Right cardiac atrium (tissue), 5 donors: ENCODE measurements around the gene SMIM12. TPM values are rescaled to one million over a fixed set of nuclear protein-coding genes. Genes with fewer than 3 reads are reported as not detected.

Source experiments
- ATAC-seq, 2 donors: fragments of 200-7000 bp; cut with Tn5 transposase; one replicate each; pipeline versions ENCODE4 v1.8.0 to v1.9.1; 2020; ENCODE audit warnings: moderate library complexity in 2 of 2, mild to moderate bottlenecking in 1 of 2
- DNase-seq, 3 donors: peaks; one replicate each; pipeline ENCODE4 v3.0.0-alpha.2; 2020
- H3K27ac ChIP-seq: one replicate; pipeline ENCODE4 v1.5.1; 2013; ENCODE audit warnings: mild to moderate bottlenecking, low read length, control low read depth, moderate library complexity
- H3K27me3 ChIP-seq: one replicate; pipeline ENCODE4 v1.6.1; 2013; ENCODE audit not compliant: control insufficient read depth, insufficient read depth
- H3K4me1 ChIP-seq: one replicate; pipeline ENCODE4 v1.6.1; 2013; ENCODE audit warnings: low read length; ENCODE audit not compliant: control insufficient read depth, insufficient read depth
- H3K4me3 ChIP-seq: one replicate; pipeline ENCODE4 v1.5.1; 2013; ENCODE audit warnings: low read length, control low read depth
- H3K9me3 ChIP-seq: one replicate; pipeline ENCODE4 v1.6.1; 2013; ENCODE audit warnings: low read length; ENCODE audit not compliant: control insufficient read depth
- WGBS: extraction: QIAGEN DNeasy Blood & Tissue Kit; methylation state at CpG from one replicate; pipeline ENCODE4 v1.1.7; 2013; 5-methylcytosine and 5-hydroxymethylcytosine counted together
- intact Hi-C, 4 donors: fragments of 100-400 bp; cut with DNase I; formaldehyde crosslinking; loops; one replicate each; pipeline versions ENCODE4 v1.11.0 to v1.14.0; 2022 to 2023
- polyA plus RNA-seq: library from polyadenylated mRNA; stranded (reverse); fragments of 200-250 nt; gene quantifications from one replicate; pipeline ENCODE4 v1.2.3, GENCODE V29; 2013
- total RNA-seq, 4 donors: library from RNA; stranded (reverse); fragmentation: NEBNext Ultra II Directional; extraction: Animal tissue kit (Norgen Biotek cat#: 25700); gene quantifications; one replicate each; pipeline ENCODE4 v1.2.1, GENCODE V29; 2021
- donor health status: healthy with polysubstance abuse.
- donor health status: DM: no; HTN: yes; CAD: no.
- donor health status: DM: no; HTN: no; CAD: no.
- donor health status: DM: no; HTN: yes; CAD: no; lungs with severe emphysema.
- donor health status: DM: yes; HTN: yes; CAD: no.

The SMIM12 gene
- total and polyA plus RNA-seq, 5 donors, result 35.3 to 58.7 (median 40.4) TPM

DNA sequence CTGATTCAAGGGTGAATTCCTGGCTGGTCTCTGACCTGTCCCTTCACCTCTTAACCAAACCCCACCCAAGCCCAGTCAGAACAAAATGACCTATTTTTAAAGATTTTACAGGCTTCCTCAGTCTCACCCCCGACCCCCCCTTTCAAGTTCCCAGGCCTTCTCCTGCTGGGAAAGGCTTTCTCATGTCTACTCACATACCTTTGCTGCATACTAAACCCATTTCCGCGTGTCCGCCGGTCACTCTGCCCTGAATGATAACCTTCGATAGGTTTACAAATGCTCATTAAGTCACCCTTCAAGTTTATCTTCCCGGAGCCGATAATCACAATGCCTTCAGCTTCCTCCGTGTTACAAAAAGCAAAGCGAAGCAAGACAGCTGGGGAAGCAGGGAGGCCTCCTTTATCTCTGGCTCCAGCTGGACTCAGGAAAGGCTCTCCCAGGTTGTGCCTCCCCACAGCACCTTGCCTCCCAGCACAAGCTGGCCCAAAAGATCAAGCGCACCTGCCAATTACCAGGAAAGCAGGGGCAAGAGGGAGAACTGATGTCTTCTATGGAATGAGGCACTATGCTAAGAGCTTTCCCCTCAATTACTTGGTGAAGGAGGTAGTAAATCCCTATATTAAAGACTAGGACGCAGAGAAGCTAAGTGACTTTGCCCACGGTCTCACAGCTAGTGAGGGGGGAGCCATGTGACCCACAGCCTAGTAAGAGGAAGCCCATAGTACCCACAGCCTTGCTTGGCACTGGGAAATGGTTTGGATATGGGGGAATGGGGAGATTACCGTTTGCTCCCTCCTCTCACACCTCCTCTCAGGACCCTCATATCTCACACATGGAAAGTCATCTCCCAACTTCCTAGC is 15.9 kb downstream of the SMIM12 start:
- Histone ChIP-seq H3K27me3 (no peaks in the 10 kb centered on the region), H3K4me3 (no peak overlapping the region), H3K4me1 (peaks cover 19% of the 10 kb centered on the region), H3K27ac (peak overlapping the region; percentile 43), H3K9me3 (no peaks in the 10 kb centered on the region)
- WGBS, result 44% methylated on average over 14 of the region's 14 CpGs
- intact Hi-C loops, result no loop called here
- DNase-seq (peak in 1 of 3 donors; percentile 73), ATAC-seq (peak; percentile 48 to 64)

DNA sequence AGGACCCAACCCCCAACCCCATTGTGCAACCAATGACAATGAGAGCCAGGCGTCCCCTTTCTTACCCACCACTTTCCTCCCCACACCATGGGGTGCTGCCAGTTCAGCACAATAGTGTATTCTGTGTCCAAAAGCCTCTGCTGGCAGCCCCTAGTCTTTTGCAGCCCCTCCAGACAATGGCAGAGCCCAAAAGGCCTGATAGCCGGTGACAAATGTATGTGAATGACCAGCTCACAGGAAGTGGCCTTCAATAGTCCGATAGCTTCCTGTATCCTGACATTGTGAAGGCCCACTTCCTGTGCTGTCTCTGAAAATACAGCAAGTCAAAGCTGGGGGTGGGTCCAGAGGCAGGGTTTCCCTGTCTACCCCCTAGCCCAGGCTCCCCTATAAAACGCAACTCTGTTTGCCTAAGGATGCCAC is 16.6 kb downstream of the SMIM12 start:
- Histone ChIP-seq H3K27ac (peak overlapping the region; percentile 73), H3K4me3 (no peak overlapping the region), H3K9me3 (no peaks in the 10 kb centered on the region), H3K27me3 (no peaks in the 10 kb centered on the region), H3K4me1 (peaks cover 19% of the 10 kb centered on the region)
- intact Hi-C loops, result no loop called here
- 61% methylated on average over 4 of the region's 4 CpGs for WGBS
- DNase-seq (no peak), ATAC-seq (peak; percentile 63)

DNA sequence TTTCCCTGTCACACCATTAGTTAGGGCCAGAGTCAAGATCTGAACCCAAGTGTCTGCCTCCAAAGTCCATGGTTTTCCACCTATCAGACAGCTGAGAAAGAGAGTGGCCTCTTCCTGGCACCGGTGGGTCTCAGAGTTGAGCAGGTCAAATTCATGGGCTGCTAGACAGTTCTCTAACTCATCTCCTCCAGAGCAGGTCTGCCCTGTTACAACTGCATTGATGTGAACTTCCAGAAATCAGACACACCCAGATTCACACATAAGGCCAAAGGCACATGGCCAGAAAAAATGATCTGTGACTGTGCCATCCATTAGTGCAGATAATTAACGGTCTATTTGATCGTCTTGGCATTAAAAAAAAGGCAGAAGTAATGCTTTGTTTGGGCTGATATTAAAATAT is 17.5 kb downstream of the SMIM12 start:
- H3K4me1 ChIP-seq, result peaks cover 19% of the 10 kb centered on the region
- no peak overlapping the region for H3K27ac ChIP-seq

DNA sequence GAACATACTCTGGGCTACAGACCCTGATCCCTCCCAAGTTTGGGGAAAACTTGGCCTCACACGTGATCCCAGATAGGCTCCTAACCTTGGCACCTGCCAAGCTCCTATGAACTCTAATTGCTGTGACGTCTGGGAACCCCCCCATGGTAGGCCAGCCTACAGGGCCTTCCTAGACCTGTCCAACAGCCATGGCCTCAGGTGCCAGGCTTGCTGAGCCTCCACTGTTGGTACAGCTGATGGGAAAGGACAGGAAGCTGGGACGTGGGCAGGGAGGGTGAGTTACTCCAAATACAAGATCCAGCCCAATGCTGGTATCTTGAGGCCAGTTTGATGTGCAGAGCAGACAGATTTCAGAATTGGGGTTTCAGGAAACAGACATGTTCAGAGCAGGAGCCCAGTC is 19.1 kb downstream of the SMIM12 start:
- Histone ChIP-seq H3K4me3 (no peak overlapping the region), H3K9me3 (no peaks in the 10 kb centered on the region), H3K27me3 (no peaks in the 10 kb centered on the region), H3K27ac (no peak overlapping the region), H3K4me1 (peaks cover 19% of the 10 kb centered on the region)
- DNase-seq, result no peak
- 90% methylated on average over 3 of the region's 3 CpGs for WGBS
- intact Hi-C loops, result no loop called here
- ATAC-seq, result no peak

More for the DNA sequence above, 17.5 kb downstream of the SMIM12 start:
- H3K27me3 ChIP-seq, result no peaks in the 10 kb centered on the region
- DNase-seq (no peak), ATAC-seq (no peak)
- H3K9me3 ChIP-seq, result no peaks in the 10 kb centered on the region
- H3K4me3 ChIP-seq, result no peak overlapping the region
- WGBS, result 51% methylated on average over 3 of the region's 3 CpGs
- intact Hi-C loops, result no loop called here

DNA sequence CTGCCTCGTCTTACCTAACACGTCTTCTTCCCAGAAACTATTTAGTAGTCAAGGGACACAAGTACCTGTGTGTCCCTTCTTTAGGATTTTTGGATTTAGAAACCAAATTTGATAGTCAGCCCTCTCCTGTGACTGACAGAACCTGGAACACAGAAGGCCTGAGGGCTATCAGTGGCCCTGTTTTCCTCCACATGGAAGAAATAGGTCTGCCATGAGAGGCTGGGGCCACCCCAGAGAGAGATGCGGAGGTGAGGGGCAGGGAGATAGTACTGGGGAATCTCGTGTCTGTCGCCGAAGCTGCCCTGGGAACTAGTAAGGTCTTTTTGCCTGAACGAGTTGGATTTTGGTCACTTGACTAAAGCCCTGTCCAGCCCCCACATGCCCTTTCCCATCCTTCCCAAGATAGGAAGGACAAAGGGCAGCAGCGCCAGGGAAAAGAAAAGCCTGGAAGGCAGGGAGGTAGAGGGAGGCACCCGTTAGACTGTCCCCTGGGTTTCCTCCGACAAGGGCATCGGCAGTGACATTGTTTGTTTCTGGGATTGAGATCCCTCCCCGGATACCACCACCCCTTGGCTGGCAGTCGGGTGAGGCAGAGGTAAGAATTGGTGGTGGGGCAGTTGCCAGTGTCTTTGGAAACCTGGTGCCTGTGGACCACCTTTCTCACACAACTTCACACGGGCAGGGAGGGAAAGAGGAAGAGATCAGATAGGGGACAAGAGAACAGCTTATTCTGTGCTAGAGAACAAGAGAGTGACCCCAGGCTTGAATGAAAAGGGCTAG is 19.8 kb downstream of the SMIM12 start:
- Histone ChIP-seq H3K27ac (no peak overlapping the region), H3K4me1 (peaks cover 16% of the 10 kb centered on the region), H3K9me3 (no peaks in the 10 kb centered on the region), H3K4me3 (no peak overlapping the region), H3K27me3 (no peaks in the 10 kb centered on the region)
- DNase-seq (no peak), ATAC-seq (no peak)
- 75% methylated on average over 14 of the region's 14 CpGs for whole genome bisulfite sequencing
- intact Hi-C loops, result no loop called here

DNA sequence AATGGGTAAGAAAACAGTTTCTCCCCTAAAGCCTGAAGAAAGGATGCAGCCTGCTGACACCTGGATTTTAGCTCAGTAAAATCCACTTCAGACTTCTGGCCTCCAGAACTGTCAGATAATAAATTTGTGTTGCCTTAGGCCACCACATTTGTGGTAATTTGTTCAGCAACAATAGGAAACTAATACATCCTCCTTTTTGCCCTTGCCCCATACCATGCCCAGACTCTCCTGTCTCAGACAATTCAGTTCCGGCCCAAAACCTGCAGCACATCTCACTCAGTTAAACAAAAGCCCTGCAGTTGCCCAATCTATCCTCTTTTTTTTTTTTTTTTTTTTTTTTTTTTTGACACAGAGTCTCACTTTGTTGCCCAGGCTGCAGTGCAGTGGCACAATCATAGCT is 25.8 kb downstream of the SMIM12 start:
- H3K4me1 ChIP-seq, result peaks cover 3% of the 10 kb centered on the region
- ATAC-seq (no peak), DNase-seq (no peak)
- no peak overlapping the region for H3K4me3 ChIP-seq
- H3K9me3 ChIP-seq, result no peaks in the 10 kb centered on the region
- intact Hi-C loops, result no loop called here
- no peak overlapping the region for H3K27ac ChIP-seq
- no peaks in the 10 kb centered on the region for H3K27me3 ChIP-seq
- WGBS, result 86% methylated on average over 1 of the region's 1 CpG

DNA sequence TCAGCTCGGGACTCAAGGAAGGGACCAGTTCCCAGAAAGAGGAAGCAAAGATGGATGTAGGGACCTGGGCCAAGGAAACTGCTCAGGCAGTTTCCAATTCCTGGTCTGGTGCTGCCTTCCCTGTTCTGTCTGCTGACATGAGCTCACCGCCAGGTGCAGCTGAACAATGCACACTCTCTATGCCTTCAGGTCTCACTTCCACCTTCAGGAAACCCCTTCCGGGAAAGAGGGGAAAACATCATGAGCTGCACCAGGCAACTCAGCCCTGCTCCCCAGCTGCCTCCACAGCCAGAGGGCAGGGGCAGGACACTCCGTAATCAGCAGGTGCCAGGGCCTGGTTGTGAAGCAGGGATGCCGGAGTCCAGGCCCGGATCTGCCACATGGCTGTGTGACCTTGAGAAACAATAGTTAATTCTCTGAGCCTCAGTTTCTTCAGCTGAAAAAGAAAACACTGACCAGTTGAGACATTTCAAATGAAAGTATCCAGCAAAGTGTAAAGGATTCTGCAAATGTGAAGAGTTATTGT is 27.8 kb downstream of the SMIM12 start:
- H3K4me1 ChIP-seq, result peaks cover 3% of the 10 kb centered on the region
- no peaks in the 10 kb centered on the region for H3K9me3 ChIP-seq
- intact Hi-C loops, result no loop called here
- no peaks in the 10 kb centered on the region for H3K27me3 ChIP-seq
- H3K4me3 ChIP-seq, result no peak overlapping the region
- H3K27ac ChIP-seq, result no peak overlapping the region
- DNase-seq, result no peak
- WGBS, result 76% methylated on average over 6 of the region's 6 CpGs
- ATAC-seq, result no peak

DNA sequence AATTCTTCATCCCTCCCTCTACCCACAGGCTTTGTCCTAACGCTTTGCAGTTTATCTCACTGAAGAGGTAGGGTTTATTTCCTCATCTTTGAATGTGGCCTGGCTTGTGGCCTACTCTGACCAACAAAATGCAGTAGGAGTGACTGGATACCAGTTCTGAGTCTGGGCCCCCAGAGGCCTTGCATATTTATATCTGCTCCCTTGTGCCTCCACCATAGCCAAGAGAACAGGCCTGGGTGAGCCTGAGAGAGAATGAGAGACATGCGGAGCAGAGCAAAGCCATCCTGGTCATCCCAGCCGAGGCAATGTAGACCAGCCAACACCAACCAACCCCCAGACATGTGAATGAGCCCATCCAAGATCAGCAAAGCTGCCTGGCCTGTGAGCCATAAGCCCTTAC is 30.3 kb downstream of the SMIM12 start:
- Histone ChIP-seq H3K4me3 (no peak overlapping the region), H3K4me1 (peaks cover 2% of the 10 kb centered on the region), H3K27ac (no peak overlapping the region), H3K9me3 (no peaks in the 10 kb centered on the region), H3K27me3 (no peaks in the 10 kb centered on the region)
- intact Hi-C loops, result no loop called here
- 84% methylated on average over 3 of the region's 3 CpGs for WGBS
- DNase-seq (no peak), ATAC-seq (no peak)

DNA sequence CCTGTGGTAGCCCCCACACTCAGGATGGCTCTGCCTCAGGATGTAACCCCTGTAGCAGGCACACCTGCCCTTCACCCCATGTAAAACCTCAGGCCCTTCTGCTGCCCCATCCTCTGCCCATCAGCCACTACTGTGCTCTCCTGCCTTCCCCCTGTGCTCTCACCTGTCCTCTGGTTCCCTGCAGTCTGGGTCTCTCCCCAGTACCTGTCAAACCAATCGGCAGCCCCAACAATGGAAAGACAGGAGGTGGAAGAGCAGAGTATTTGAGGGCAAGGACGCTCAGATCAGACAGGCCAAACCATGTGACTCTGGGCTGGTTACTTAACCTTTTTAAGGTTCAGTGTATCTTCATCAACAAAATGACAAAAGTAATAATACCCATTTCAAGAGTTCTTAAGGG is 30.9 kb downstream of the SMIM12 start:
- Histone ChIP-seq H3K4me1 (peaks cover 2% of the 10 kb centered on the region), H3K27me3 (no peaks in the 10 kb centered on the region), H3K27ac (no peak overlapping the region), H3K4me3 (no peak overlapping the region), H3K9me3 (no peaks in the 10 kb centered on the region)
- 85% methylated on average over 2 of the region's 2 CpGs for WGBS
- no peak for DNase-seq
- no peak for ATAC-seq
- intact Hi-C loops, result no loop called here

DNA sequence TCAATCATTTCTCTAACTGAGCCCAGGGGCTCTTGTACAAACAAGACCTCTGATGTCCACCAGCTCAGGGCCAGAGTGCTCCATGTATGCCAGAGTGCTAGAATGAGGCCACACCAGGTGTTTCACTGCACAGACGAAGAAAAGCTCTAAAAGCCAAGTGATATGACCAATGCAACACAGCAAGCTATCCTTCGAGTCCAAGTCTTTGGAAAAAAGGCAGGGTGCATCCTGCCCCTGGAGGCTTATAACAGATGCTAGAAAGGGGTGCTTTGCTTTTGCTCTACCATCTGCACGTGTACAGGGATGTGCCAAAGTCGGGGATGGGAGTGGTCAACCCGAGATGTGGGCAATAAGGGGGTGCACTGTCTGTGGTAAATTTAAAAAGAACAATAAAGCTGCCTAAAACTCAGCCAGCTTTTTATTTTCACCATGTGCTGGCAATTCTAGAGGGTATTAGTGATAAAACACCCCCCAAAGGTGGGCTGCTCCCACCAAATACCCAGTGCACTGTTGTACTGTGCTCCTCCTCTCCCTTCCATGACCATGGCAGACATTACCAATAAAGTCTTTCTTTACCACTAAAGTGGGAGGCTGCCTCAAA is 32.1 kb downstream of the SMIM12 start:
- 83% methylated on average over 5 of the region's 5 CpGs for WGBS
- DNase-seq, result no peak
- Histone ChIP-seq H3K4me3 (no peak overlapping the region), H3K4me1 (peaks cover 2% of the 10 kb centered on the region), H3K27me3 (no peaks in the 10 kb centered on the region), H3K9me3 (no peaks in the 10 kb centered on the region), H3K27ac (no peak overlapping the region)
- intact Hi-C loops, result no loop called here
- ATAC-seq, result no peak
